HG03442 (cell line): ENCODE results near the gene MPZL3.
"Not testable (repeated sequence)": the region's sequence is repeated elsewhere in the genome, so short reads cannot be mapped to it uniquely, and the experiment has no call there.

Source experiments
- ATAC-seq: cut with Tn5 transposase; IDR thresholded peaks from one replicate; pipeline ENCODE4 v1.9.1; 2021; ENCODE audit warnings: mild to moderate bottlenecking, moderate library complexity; ENCODE audit not compliant: unreplicated experiment

MPZL3 gene

GRCh38 chr11:118190942-118191506 is 61.1 kb downstream of the MPZL3 start:
- ATAC-seq: not testable (repeated sequence)

DNA sequence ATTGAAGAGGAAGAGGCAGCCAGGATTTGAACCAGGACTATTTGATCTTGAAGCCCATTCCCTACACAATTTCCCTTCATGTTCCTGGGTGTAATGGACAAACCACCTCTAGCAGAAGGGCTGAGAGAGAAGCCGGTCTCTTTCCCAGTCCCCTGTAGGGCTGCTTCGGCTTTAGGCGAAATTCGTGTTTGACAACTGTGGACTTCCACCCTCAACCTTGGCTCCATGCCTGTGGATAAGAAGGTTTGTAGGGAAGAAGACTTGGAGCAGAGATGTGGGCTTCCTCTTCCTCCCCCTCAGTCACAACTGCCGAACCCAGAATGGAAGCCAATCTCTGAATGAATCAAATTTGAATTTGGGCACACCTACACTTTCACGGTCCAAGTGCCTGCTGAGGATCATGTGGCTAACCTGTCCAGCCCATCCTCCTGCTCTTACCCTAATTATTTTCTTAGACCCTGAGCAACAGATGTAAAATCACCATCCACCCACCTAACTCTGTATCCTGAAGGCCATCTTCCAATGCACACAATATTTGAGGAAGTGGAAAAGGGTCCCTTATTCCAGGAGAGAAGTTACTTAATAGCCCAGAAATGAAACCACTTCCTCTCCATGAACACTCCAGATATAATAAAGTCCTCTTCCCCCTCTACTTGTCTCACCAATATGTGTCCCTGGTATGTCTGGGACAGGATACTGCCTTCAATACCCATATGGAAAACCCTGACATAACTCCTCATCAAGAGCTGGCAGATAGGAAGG is 65.6 kb downstream of the MPZL3 start:
- ATAC-seq: no peak

DNA sequence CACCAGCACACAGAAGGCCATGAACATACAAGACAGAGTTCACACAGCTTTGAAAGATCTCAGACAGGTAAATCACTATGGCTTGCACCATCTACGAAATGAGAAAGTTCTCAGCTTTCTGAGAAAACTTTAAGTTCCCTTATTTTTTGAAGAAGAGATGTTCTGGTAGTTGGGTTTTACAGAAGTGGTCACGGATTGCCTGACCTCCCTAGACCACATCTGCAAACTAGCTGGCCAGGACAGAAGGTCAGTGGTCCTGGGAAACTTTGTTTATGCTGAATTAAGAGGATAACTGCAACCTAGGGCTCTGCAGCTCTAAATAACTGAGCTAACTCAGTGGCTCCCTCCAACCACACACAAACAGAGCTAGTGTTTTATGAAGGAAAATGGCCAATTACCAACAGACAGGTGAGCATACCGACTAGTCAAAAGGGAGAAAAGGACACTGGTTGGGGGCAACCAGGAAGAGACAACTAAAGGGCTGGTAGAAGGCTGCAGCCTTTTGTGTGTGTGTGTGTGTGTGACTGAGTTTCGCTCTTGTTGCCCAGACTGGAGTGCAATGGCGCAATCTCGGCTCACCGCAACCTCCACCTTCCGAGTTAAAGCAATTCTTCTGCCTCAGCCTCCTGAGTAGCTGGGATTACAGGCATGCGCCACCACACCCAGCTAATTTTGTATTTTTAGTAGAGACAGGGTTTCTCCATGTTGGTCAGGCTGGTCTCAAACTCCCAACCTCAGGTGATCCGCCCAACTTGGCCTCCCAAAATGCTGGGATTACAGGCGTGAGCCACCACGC is 67.2 kb downstream of the MPZL3 start:
- no peak for ATAC-seq

DNA sequence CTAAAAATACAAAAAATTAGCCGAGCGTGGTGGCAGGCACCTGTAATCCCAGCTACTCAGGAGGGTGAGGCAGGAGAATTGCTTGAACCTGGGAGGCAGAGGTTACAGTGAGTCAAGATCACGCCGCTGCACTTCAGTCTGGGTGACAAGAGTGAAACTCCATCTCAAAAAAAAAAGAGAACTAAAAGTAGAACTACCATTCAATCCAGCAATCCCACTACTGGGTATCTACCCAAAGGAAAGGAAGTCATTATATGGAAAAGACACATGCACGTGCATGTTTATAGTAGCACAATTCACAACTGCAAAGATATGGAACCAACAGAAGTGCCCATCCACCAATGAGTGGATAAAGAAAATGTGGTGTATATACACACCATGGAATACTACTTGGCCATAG is 68.5 kb downstream of the MPZL3 start:
- not testable (repeated sequence) for ATAC-seq

DNA sequence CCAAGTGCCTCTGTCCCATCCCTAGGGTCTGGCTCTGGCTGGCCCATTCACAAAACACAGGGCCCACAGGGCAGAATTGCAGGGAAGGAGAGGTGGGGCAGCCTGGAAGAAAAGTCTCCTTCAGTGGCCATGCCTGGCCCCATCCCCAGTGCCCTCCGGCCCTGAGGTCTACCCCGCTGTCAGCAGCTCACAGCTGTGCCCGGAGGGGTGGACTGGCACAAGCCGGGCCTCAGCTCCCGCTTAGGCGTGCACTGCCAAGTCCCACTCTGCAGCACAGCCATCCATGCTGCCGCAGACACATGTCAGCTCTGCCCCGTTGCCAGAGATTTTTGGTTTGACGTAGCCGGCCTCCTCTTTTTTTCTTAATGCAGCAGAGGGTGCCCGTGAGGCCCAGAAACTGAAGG is 71.9 kb downstream of the MPZL3 start:
- ATAC-seq: no peak

DNA sequence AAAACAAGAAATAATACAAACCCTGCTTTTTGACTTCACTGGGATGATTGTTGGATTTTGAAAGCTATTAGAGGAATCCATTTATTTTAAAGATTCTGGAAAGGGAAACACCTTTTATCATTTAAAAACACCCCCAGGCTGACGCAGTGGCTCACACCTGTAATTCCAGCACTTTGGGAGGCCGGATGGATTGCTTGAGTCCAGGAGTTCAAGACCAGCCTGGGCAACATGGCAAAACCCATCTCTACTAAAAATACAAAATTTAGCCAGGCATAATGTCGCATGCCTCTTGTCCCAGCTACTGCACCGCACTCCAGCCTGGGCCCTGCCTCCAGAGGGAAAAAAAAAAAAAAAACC is 75.4 kb downstream of the MPZL3 start:
- no peak for ATAC-seq
